Measurements from ENCODE around the gene CCSER1.

GRCh38 chr4:90715242-90715641 is 588.0 kb downstream of the CCSER1 start:
- TF ChIP-seq CTCF (IDR thresholded peaks at IDR 0.05), result no peak
- no peak for TF ChIP-seq EP300 (IDR thresholded peaks at IDR 0.05)
